GM12878 (cell line): ENCODE data around the gene CWC22. TPM values are rescaled to one million over a fixed set of nuclear protein-coding genes. Genes with fewer than 3 reads are reported as not detected.

Source experiments
- ATAC-seq: fragments of 200-7000 bp; cut with Tn5 transposase; 3 replicates; pipeline ENCODE4 v1.9.1; 2020; ENCODE audit warnings: mild to moderate bottlenecking, moderate library complexity
- BruUV-seq: library from RNA; stranded (reverse); fragments of 400-500 nt; replicated peaks from 2 replicates; lab custom pipeline; 2021; lab: Mats Ljungman, UMichigan
- CTCF ChIA-PET: fragments of 300-600 bp; sonication (Branson Sonifier 250); formaldehyde crosslinking; extraction: SDS; loops from one replicate; lab custom pipeline; 2021; ENCODE audit warnings: inconsistent platforms; lab: Yijun Ruan, JAX
- POLR2A ChIA-PET: fragments of 350-600 bp; formaldehyde crosslinking; extraction: SDS; loops from one replicate; lab custom pipeline; 2021; ENCODE audit warnings: inconsistent platforms; lab: Charles Lee
- RAD21 ChIA-PET: fragments of 300-600 bp; sonication (Branson Sonifier 250); formaldehyde crosslinking; loops from one replicate; lab custom pipeline; 2023; ENCODE audit warnings: antibody characterized with exemption; ENCODE audit not compliant: unreplicated experiment; lab: Charles Lee
- SMC1A ChIA-PET: fragments of 300-600 bp; sonication (Branson Sonifier 250); formaldehyde crosslinking; loops from one replicate; lab custom pipeline; 2023; ENCODE audit not compliant: unreplicated experiment, uncharacterized antibody; lab: Charles Lee
- DNase-seq: peaks from one replicate; pipeline ENCODE4 v3.0.0-alpha.2; 2011; ENCODE audit warnings: low read depth, low spot score
- FAIRE-seq: peaks from 3 replicates; lab custom pipeline; 2011; peaks lifted over from hg19 to GRCh38; lab: Jason Lieb, UNC
- H2AFZ ChIP-seq: 2 replicates; pipeline ENCODE4 v1.6.0; 2011; ENCODE audit warnings: low read depth, low read length, control low read depth; ENCODE audit not compliant: control insufficient read depth
- H3K27ac ChIP-seq: 2 replicates; pipeline ENCODE4 v1.5.1; 2011; ENCODE audit warnings: control low read depth; ENCODE audit not compliant: control insufficient read depth, insufficient read depth
- H3K27me3 ChIP-seq, 2 experiments: replicated peaks in 1 of 2; 2 replicates each; pipeline versions ENCODE4 v1.6.0 to v1.6.1; 2011; ENCODE audit warnings: low read length in 1 of 2; ENCODE audit not compliant: control insufficient read depth in 2 of 2, insufficient read depth in 2 of 2
- H3K36me3 ChIP-seq, 2 experiments: 2 replicates each; pipeline ENCODE4 v1.5.1; 2011; ENCODE audit warnings: low read length in 1 of 2; ENCODE audit not compliant: control insufficient read depth in 2 of 2, insufficient read depth in 2 of 2
- H3K4me1 ChIP-seq: 2 replicates; pipeline ENCODE4 v1.6.1; 2011; ENCODE audit warnings: mild to moderate bottlenecking, low read length, moderate library complexity, mixed read lengths; ENCODE audit not compliant: control insufficient read depth, insufficient read depth
- H3K4me2 ChIP-seq: 2 replicates; pipeline ENCODE4 v1.6.0; 2011; ENCODE audit warnings: control low read depth; ENCODE audit not compliant: control insufficient read depth, insufficient read depth
- H3K4me3 ChIP-seq: fragments of 200-600 bp; sonication (generic); 2 replicates; pipeline ENCODE4 v1.5.1; 2016
- H3K79me2 ChIP-seq: 2 replicates; pipeline ENCODE4 v1.6.0; 2011; ENCODE audit warnings: low read length; ENCODE audit not compliant: control insufficient read depth, insufficient read depth
- H3K9ac ChIP-seq: 2 replicates; pipeline ENCODE4 v1.8.0; 2011; ENCODE audit warnings: low read length, control low read depth, mixed read lengths; ENCODE audit not compliant: control insufficient read depth, insufficient read depth
- H3K9me3 ChIP-seq: replicated peaks from 3 replicates; pipeline ENCODE4 v1.5.1; 2011; ENCODE audit warnings: mild to moderate bottlenecking, low read length; ENCODE audit not compliant: control insufficient read depth, insufficient read depth
- H4K20me1 ChIP-seq: 2 replicates; pipeline ENCODE4 v1.6.0; 2011; ENCODE audit not compliant: control insufficient read depth, insufficient read depth
- BCL3 ChIP-seq: IDR thresholded peaks from 2 replicates; pipeline ENCODE4 v1.6.1; 2011; ENCODE audit warnings: borderline replicate concordance, low read depth, mild to moderate bottlenecking, moderate library complexity, low read length; ENCODE audit not compliant: insufficient read depth, poor library complexity, severe bottlenecking
- BHLHE40 ChIP-seq, 2 experiments: fragments of 450-650 bp in 1 of 2; IDR thresholded peaks; 2 replicates each; pipeline ENCODE4 v1.6.1; 2011 to 2017; ENCODE audit warnings: low read depth in 2 of 2, borderline replicate concordance in 1 of 2, improper control_type of control experiment in 1 of 2, low read length in 1 of 2, mild to moderate bottlenecking in 1 of 2
- BRCA1 ChIP-seq: IDR thresholded peaks from 2 replicates; pipeline ENCODE4 v1.6.1; 2011; ENCODE audit warnings: low read depth, low read length, improper control_type of control experiment
- CBFB ChIP-seq: IDR thresholded peaks from 2 replicates; pipeline ENCODE4 v1.6.1; 2016; ENCODE audit warnings: antibody characterized with exemption, low read depth
- CHD2 ChIP-seq: IDR thresholded peaks from 2 replicates; pipeline ENCODE4 v1.6.1; 2011; ENCODE audit warnings: low read depth, low read length, improper control_type of control experiment, borderline replicate concordance
- GABPA ChIP-seq: IDR thresholded peaks from 2 replicates; pipeline ENCODE4 v1.6.1; 2014; ENCODE audit warnings: antibody characterized with exemption, low read depth, mild to moderate bottlenecking, inconsistent platforms
- GATAD2B ChIP-seq: fragments of 450-650 bp; conservative IDR thresholded peaks from 2 replicates; pipeline ENCODE4 v1.6.1; 2017; ENCODE audit warnings: low read depth, mild to moderate bottlenecking, moderate library complexity
- JUND ChIP-seq: IDR thresholded peaks from 2 replicates; pipeline ENCODE4 v1.6.1; 2012; ENCODE audit warnings: low read depth, mild to moderate bottlenecking, low read length, improper control_type of control experiment, moderate library complexity
- RCOR1 ChIP-seq: conservative IDR thresholded peaks from 2 replicates; pipeline ENCODE4 v1.6.1; 2012; ENCODE audit warnings: low read depth, low read length, improper control_type of control experiment
- SMARCA5 ChIP-seq: fragments of 450-650 bp; IDR thresholded peaks from 2 replicates; pipeline ENCODE4 v1.6.1; 2017; ENCODE audit warnings: mild to moderate bottlenecking
- ZNF24 ChIP-seq: fragments of 450-650 bp; IDR thresholded peaks from 2 replicates; pipeline ENCODE4 v1.6.1; 2017; ENCODE audit warnings: antibody characterized with exemption, mild to moderate bottlenecking
- WGBS: methylation state at CpG from one replicate; pipeline ENCODE4 v1.1.6; 2016; ENCODE audit warnings: low lambda C conversion rate; ENCODE audit not compliant: insufficient replicate concordance, insufficient coverage; ENCODE audit errors: missing lambda C conversion rate; 5-methylcytosine and 5-hydroxymethylcytosine counted together
- in situ Hi-C: fragments of 300-500 bp; cut with MboI; formaldehyde crosslinking; loops from 9 replicates; pipeline ENCODE4 v1.14.3; 2018; ENCODE audit warnings: mixed read lengths
- intact Hi-C: fragments of 100-400 bp; cut with micrococcal nuclease; formaldehyde crosslinking; loops from one replicate; pipeline ENCODE4 v1.14.2; 2022; ENCODE audit not compliant: unreplicated experiment
- polyA plus RNA-seq, 11 experiments: library from polyadenylated mRNA; depleted of rRNA in 4 of 11; unstranded in 6 of 11; stranded (reverse) in 5 of 11; fragments of >200 nt; fragmentation: Nextera tagmentation in 4 of 11; fragmentation: Illumina TruSeq in 1 of 11; extraction: Ambion mirVana in 4 of 11; extraction: Trizol in 1 of 11; gene quantifications; 1 replicate in 1 of 11; 2 replicates in 10 of 11; pipeline versions ENCODE4 v1.2.1 to v1.2.3, GENCODE V29; 2011 to 2016; ENCODE audit warnings: inconsistent platforms in 2 of 11, missing spikeins in 2 of 11, low read depth in 1 of 11
- total RNA-seq, 4 experiments: library from RNA; depleted of rRNA in 3 of 4; stranded (reverse); fragments of >200 nt in 3 of 4; fragmentation: Illumina TruSeq in 1 of 4; extraction: Trizol in 1 of 4; gene quantifications; 2 replicates each; pipeline versions ENCODE4 v1.2.1 to v1.2.3, GENCODE V29; 2013 to 2021

The CWC22 gene
- total and polyA plus RNA-seq, 10 of the 15 experiments (the other 5 are each of a cell fraction or from before 2014, with no cell fraction given): 8.2 to 38.5 (median 26.3) TPM

GRCh38 chr2:179939259-179939658 lies 67.8 kb downstream of the CWC22 start:
- no peaks in the 10 kb centered on the region for H3K79me2 ChIP-seq
- ChIA-PET SMC1A (no interaction called here), CTCF (no interaction called here), RAD21 (no interaction called here), POLR2A (no interaction called here)
- H3K9ac ChIP-seq: no peak overlapping the region
- no peak overlapping the region for H2AFZ ChIP-seq
- intact Hi-C loops: no loop called here
- DNase-seq (no peak), ATAC-seq (no peak), FAIRE-seq (no peak)
- in situ Hi-C loops: no loop called here
- no peaks in the 10 kb centered on the region for H3K4me1 ChIP-seq
- TF ChIP-seq BHLHE40 (IDR thresholded peaks at IDR 0.05; ENCODE audit: borderline replicate concordance in 1 of 2, low read depth in 2 of 2, low read length in 1 of 2): no peak
- TF ChIP-seq GABPA: no peak
- TF ChIP-seq CHD2: no peak
- no peak for TF ChIP-seq RCOR1
- no peak for TF ChIP-seq BCL3
- no peak for TF ChIP-seq GATAD2B
- no peak for TF ChIP-seq CBFB
- no peak for TF ChIP-seq SMARCA5
- TF ChIP-seq JUND: no peak
- TF ChIP-seq BRCA1: no peak
- no peak for TF ChIP-seq ZNF24
- 97% methylated on average over 5 of the region's 5 CpGs for WGBS
- H3K27ac ChIP-seq: no peak overlapping the region
- no peak overlapping the region for H3K4me2 ChIP-seq
- 0 out of 4 replicates have a peak, but pooled peaks cover 0 to 2% of the 10 kb centered on the region in 2 experiments for H3K36me3 ChIP-seq
- H4K20me1 ChIP-seq: no peaks in the 10 kb centered on the region
- no peaks in the 10 kb centered on the region; the same call in 2 of the 3 replicates for H3K9me3 ChIP-seq
- no TSS peak for BruUV-seq
- no peak overlapping the region for H3K4me3 ChIP-seq
- H3K27me3 ChIP-seq: no peaks in the 10 kb centered on the region
